ENCODE data around the gene RNF180. TPM values are rescaled to one million over a fixed set of nuclear protein-coding genes. Genes with fewer than 3 reads are reported as not detected.

The RNF180 gene
- total and polyA plus RNA-seq, 2 of the 13 experiments (the other 11 are each of a cell fraction or from before 2014, with no cell fraction given): 0.20 TPM; not detected in 1

- ATAC-seq: no peak
- DNase-seq (ENCODE audit: low spot score): no peak
- no peak overlapping the region for H3K4me2 ChIP-seq (ENCODE audit: low read depth, low read length)
- no peak for FAIRE-seq
- H3K9ac ChIP-seq (ENCODE audit: insufficient read depth, low read depth, low read length): no peak overlapping the region
- no peak overlapping the region for H3K27ac ChIP-seq (ENCODE audit: extremely low read length, insufficient read depth, low read length)
- H3K27me3 ChIP-seq (ENCODE audit: control insufficient read depth in 1 of 2, insufficient read depth in 2 of 2, low read length in 2 of 2): no peaks in the 10 kb centered on the region
- BruUV-seq (replicated peaks): no TSS peak
- H3K4me1 ChIP-seq (ENCODE audit: insufficient read depth, low read length): no peaks in the 10 kb centered on the region
- H2AFZ ChIP-seq (ENCODE audit: low read length): no peak overlapping the region
- H3K9me3 ChIP-seq (ENCODE audit: low read length): no peaks in the 10 kb centered on the region
- intact Hi-C loops (cut with micrococcal nuclease; ENCODE audit: unreplicated experiment) (loop anchor here (5.0 kb wide), 1 partner anchor 467 kb away; no protein-coding TSS in a partner anchor), in situ Hi-C loops (cut with HindIII; ENCODE audit: extremely low pct_ligation_motif_present, low pct_unique_long_range_greater_than_20kb) (no loop called here)
- H3K4me3 ChIP-seq (replicated peaks in 1 of 3; ENCODE audit: insufficient read depth in 1 of 3, low read depth in 2 of 3, low read length in 3 of 3): no peak overlapping the region
- ChIA-PET POLR2A (no interaction called here), CTCF (ENCODE audit: low intra/inter-chr PET ratio, low total read pairs) (no interaction called here)
- TF ChIP-seq ZNF30 (CRISPR knock-in tag; IDR thresholded peaks at IDR 0.05): no peak
- no peak for TF ChIP-seq CBX1 (IDR thresholded peaks at IDR 0.05; ENCODE audit: low read depth)
- no peak for TF ChIP-seq JARID2 (CRISPR knock-in tag; IDR thresholded peaks at IDR 0.05; ENCODE audit: insufficient replicate concordance)
- TF ChIP-seq PLRG1 (conservative IDR thresholded peaks at IDR 0.05): no peak
- TF ChIP-seq ZNF572 (CRISPR knock-in tag; IDR thresholded peaks at IDR 0.05): no peak
- no peak for TF ChIP-seq ZFAT (CRISPR knock-in tag; conservative IDR thresholded peaks at IDR 0.05)
- no peak for TF ChIP-seq MAFG (CRISPR knock-in tag; IDR thresholded peaks at IDR 0.05)
- no peak for TF ChIP-seq CREBL2 (CRISPR knock-in tag; IDR thresholded peaks at IDR 0.05; ENCODE audit: borderline replicate concordance)
- no peak for TF ChIP-seq ZNF296 (CRISPR knock-in tag; conservative IDR thresholded peaks at IDR 0.05)
- no peak for TF ChIP-seq GATAD1 (CRISPR knock-in tag; IDR thresholded peaks at IDR 0.05)
- TF ChIP-seq ZSCAN12 (CRISPR knock-in tag; IDR thresholded peaks at IDR 0.05): no peak
- TF ChIP-seq UBTF (CRISPR knock-in tag; IDR thresholded peaks at IDR 0.05): no peak
- TF ChIP-seq ZNF737 (CRISPR knock-in tag; IDR thresholded peaks at IDR 0.05; ENCODE audit: borderline replicate concordance): no peak
- no peak for TF ChIP-seq SMAD3 (CRISPR knock-in tag; IDR thresholded peaks at IDR 0.05)
- no peak for TF ChIP-seq ZUFSP (CRISPR knock-in tag; IDR thresholded peaks at IDR 0.05; ENCODE audit: borderline replicate concordance)
- no peak for TF ChIP-seq ZNF598 (CRISPR knock-in tag; IDR thresholded peaks at IDR 0.05; ENCODE audit: borderline replicate concordance)
- H3K79me2 ChIP-seq (ENCODE audit: insufficient read depth, low read length): no peaks in the 10 kb centered on the region
- WGBS (ENCODE audit: low lambda C conversion rate): under 1% methylated on average over 4 of the region's 4 CpGs
- H4K20me1 ChIP-seq (ENCODE audit: insufficient read depth, low read length): no peaks in the 10 kb centered on the region
- H3K36me3 ChIP-seq (replicated peaks in 1 of 2; ENCODE audit: control insufficient read depth in 1 of 2, insufficient read depth in 2 of 2, low read length in 2 of 2): no peaks in the 10 kb centered on the region
These were observed 20.3 kb upstream of the RNF180 start for GRCh38 chr5:64145216-64145895.

Data from HepG2 (cell line).